GM12891 (cell line): ENCODE measurements around the gene CXCR4. TPM values are rescaled to one million over a fixed set of nuclear protein-coding genes. Genes with fewer than 3 reads are reported as not detected.

ENCODE experiments used
- DNase-seq: peaks from one replicate; pipeline ENCODE4 v3.0.0; 2011; ENCODE audit warnings: low spot score; ENCODE audit not compliant: insufficient read length
- FAIRE-seq: peaks from 2 replicates; lab custom pipeline; 2011; peaks lifted over from hg19 to GRCh38; lab: Jason Lieb, UNC
- PAX5 ChIP-seq: IDR thresholded peaks from 2 replicates; pipeline ENCODE4 v1.6.1; 2011; ENCODE audit warnings: low read length, moderate library complexity, mild to moderate bottlenecking; ENCODE audit not compliant: insufficient read depth, severe bottlenecking
- POLR2A ChIP-seq: IDR thresholded peaks from 2 replicates; pipeline ENCODE4 v1.6.1; 2011; ENCODE audit warnings: low read depth, low read length, control low read depth
- POLR2AphosphoS5 ChIP-seq: IDR thresholded peaks from 2 replicates; pipeline ENCODE4 v1.6.1; 2011; ENCODE audit warnings: low read depth, low read length, control low read depth
- POU2F2 ChIP-seq: IDR thresholded peaks from 2 replicates; pipeline ENCODE4 v1.6.1; 2011; ENCODE audit warnings: low read depth, mild to moderate bottlenecking, control low read depth, low read length, moderate library complexity
- SPI1 ChIP-seq: IDR thresholded peaks from 2 replicates; pipeline ENCODE4 v1.6.1; 2011; ENCODE audit warnings: low read depth, low read length, control low read depth
- TAF1 ChIP-seq: IDR thresholded peaks from 2 replicates; pipeline ENCODE4 v1.6.1; 2011; ENCODE audit warnings: low read depth, low read length, control low read depth
- polyA plus RNA-seq: library from polyadenylated mRNA; unstranded; fragments of >200 nt; gene quantifications from one replicate; pipeline ENCODE4 v1.2.1, GENCODE V29; 2012; ENCODE audit warnings: low read depth, missing spikeins, inconsistent platforms; ENCODE audit not compliant: missing spikeins

CXCR4 gene
- 20.2 TPM for polyA plus RNA-seq

DNA sequence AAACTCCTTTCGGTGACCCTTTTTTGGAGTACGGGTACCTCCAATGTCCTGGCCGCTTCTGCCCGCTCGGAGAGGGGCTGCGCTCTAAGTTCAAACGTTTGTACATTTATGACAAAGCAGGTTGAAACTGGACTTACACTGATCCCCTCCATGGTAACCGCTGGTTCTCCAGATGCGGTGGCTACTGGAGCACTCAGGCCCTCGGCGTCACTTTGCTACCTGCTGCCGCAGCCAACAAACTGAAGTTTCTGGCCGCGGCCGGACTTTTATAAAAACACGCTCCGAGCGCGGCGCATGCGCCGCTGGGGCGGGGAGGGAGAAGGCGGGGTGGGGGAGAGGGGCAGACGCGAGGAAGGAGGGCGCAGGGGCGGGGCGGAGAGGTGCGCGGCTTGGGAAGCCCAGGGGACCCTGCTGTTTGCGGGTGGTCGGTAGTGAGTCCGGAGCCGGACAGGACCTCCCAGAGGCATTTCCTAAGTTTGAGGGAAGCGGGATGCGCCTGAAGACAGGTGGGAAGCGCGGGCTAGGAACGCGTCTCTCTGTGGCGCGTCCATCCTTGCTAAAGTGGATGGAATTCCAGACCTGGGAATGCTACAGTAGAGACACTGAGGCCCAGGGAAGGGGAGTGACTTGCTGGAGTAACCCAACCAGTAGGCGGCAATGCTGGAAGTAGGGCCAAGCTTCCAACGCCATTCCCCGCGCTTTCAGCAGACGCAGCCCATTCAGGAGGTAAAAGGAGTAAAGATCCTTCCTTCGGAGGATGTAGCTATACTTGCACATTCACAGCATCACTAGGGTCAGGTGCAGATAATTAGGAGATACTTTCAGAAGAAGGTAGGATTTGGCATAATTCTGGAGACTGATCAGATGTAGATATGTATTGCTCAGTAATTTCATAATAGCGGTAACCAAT, at the start of gene CXCR4:
Gene CXCR4, minus strand, starts transcription at position 241 of the 910 bp plus-strand sequence. Its CDS starts 89 bp downstream, at position 152.
- peak; percentile 97 for TF ChIP-seq TAF1
- TF ChIP-seq POLR2AphosphoS5, result peak; percentile 98
- peak; percentile 72; the same call in 1 of the 2 replicates for TF ChIP-seq POU2F2
- peak; percentile 98 for TF ChIP-seq POLR2A
- TF ChIP-seq SPI1, result no peak
- TF ChIP-seq PAX5, result no peak
- peak; percentile 86 for FAIRE-seq
- peak; percentile 69 for DNase-seq

DNA sequence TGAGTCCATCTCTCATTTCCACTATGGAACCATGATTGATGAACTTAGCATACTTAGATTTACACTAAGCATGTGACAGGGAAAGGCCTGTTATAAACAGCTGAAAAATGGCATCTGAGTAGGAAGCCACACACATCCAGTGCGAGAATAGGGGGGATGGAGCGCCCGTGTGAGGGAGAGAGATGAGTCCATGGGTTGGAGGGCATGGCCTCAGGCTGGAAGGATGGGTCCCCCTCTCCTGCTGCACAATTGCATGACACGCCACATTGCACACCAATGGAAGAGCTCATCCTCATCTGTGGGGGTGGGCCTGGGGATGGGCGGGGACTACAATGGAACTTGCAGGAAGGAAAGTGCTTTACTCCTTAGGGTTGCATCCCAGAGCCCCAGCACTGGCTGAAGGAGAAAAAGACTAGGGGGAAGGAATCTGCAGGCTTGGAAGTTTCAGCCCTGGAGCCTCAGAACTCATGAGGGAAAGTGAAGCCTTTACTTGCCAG, 46.4 kb upstream of the CXCR4 start:
- no peak for TF ChIP-seq POU2F2
- no peak for TF ChIP-seq PAX5
- no peak for TF ChIP-seq SPI1
- DNase-seq, result no peak
- FAIRE-seq, result no peak

DNA sequence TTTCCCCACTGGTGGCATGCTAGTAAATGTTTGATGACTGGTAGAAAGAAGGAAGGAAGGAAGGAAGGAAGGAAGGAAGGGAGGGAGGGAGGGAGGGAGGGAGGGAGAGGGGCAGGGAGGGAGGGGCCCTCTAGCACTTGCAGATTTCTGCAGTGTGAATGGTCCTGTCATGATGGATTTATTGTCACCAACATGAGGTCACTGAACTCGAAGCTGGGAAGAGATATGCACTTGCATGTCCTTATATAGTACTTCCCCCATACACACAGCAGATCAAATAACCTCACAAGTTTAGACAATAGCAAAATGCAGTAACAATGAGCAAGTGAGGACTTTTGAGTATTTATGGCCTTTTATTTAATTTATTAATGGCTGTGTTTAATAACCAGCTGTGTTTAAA, 44.5 kb upstream of the CXCR4 start:
- TF ChIP-seq PAX5 (no peak), POLR2A (no peak), POU2F2 (no peak), POLR2AphosphoS5 (no peak), SPI1 (no peak), TAF1 (no peak)
- no peak for FAIRE-seq
- DNase-seq, result no peak

DNA sequence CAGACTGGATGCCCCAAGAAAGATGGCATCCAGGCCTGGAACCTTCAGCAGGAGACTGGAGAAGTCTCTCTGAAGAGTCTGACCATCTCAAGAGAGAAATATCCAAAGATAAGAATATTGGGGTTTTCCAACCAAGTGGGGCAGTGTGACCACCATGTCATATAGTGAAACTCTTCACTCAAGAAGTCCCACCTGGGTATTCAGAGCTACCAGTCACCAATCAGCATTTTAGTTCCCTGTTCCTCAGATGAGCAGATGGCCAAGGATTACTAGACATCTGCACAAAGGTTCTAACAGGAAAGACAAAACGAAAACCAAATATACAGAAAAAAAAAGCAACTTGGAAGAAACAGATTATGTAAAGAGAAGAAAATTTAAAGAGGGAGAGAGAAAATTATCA, 38.5 kb upstream of the CXCR4 start:
- no peak for DNase-seq
- no peak for TF ChIP-seq PAX5
- TF ChIP-seq SPI1, result no peak
- TF ChIP-seq POLR2A, result no peak
- TF ChIP-seq POU2F2, result no peak
- no peak for TF ChIP-seq POLR2AphosphoS5
- no peak for TF ChIP-seq TAF1
- FAIRE-seq, result no peak

DNA sequence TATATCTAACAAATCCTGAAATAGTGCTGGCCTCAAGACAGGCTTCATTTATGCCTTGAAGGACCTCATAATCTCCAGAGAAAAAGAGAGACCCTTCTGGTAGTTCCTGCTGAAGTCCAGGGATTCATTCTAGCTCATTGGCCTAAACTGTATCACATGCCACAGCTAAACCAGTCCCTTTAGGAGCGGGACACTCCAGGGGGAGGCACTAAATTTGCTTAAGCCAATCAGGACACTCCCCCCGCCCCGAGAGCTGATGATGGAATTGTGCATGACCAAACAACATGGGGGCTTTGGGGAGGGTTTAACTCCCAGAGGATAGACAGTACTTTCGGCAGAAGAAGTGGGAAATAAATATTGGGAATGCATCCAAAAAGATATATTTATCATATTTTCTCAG, 36.4 kb upstream of the CXCR4 start:
- TF ChIP-seq POU2F2 (no peak), POLR2A (no peak), POLR2AphosphoS5 (no peak), TAF1 (no peak), SPI1 (no peak), PAX5 (no peak)
- FAIRE-seq (no peak), DNase-seq (no peak)

DNA sequence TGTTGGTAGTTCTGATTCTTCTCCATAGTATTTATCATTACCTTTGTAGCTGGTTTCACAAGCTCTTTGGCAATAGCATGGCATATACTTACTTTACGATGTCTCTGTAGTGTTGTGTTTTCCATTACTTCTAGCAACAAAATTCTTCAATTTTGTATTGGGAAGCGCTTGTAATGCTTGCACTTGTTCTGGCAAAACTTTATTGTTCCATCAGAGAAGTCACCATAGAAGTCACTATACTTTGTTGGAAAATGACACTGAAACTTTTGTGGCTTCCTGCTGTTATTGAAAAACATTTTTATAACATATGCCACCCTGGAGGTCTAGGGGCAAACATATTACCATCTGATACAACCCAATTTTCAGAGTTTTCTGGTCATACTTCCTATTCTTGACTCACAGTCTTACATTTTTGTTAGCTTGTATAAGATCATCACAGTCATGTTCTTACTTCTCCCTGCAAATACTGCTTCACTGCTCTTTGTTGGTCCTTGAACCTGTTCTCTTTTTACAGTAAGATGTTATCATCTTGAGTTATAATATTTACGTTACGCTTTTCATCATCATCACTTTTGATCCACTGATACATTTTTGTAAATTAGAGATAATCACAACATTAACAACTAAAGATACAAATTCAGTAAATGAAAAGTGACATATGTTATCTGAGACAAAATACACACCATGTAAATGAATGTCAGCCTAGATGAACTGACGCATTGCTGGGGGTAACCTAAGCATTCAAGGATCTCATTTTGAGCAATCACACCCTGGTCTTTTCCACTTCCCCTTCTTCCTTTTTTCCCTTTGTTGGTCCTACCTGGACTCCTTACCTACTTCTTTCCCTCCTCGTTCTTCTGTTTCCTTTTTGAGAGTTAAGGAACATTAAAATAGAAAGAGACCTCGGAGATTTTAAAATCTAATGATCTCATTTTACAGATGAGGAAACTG, 33.3 kb upstream of the CXCR4 start:
- DNase-seq (no peak), FAIRE-seq (no peak)
- no peak for TF ChIP-seq POU2F2
- peak; percentile 78 for TF ChIP-seq SPI1
- TF ChIP-seq TAF1, result no peak

DNA sequence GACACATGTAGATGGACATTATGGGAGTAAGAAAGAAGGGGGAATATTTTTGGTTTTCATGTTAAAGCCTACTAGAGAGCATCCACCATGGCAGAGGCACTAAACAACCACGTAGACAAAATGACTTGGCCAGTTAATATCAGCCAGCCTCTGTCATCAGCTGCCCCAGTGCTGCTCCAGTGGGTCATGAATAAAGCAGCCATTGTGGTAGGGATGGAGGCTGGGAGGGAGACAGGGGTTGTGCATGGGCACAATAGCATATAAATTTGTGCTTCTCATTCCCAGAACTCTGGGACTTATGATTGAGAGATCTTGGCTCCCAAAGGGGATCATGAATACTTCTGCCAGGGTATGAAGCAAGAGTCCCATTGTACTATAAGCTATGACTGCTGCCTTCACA, 31.1 kb upstream of the CXCR4 start:
- TF ChIP-seq TAF1 (no peak), POLR2A (no peak), POLR2AphosphoS5 (no peak), PAX5 (no peak), POU2F2 (no peak), SPI1 (no peak)
- FAIRE-seq, result no peak
- no peak for DNase-seq

DNA sequence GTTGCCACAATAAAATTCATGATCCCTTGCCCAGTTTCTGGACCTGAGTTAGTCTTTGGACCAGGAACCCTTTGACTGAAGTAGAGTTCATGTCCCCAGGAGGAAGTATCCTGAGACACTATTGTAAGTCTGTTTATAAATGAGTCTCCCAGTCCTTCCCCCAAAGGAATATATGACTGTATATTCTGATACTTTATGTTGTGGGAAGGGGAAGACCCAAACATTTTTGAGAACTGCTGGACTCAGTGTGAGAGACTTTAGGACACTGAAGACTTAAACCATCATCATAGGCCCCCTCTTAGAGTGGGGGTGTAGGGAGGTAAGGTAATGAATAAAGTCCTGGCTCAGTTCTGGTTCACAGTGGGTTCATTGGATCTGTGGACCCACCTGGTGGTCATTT, 28.6 kb upstream of the CXCR4 start:
- DNase-seq (no peak), FAIRE-seq (no peak)
- TF ChIP-seq POLR2AphosphoS5, result no peak
- no peak for TF ChIP-seq POLR2A
- TF ChIP-seq TAF1, result no peak
- no peak for TF ChIP-seq SPI1
- TF ChIP-seq POU2F2, result no peak
- no peak for TF ChIP-seq PAX5

DNA sequence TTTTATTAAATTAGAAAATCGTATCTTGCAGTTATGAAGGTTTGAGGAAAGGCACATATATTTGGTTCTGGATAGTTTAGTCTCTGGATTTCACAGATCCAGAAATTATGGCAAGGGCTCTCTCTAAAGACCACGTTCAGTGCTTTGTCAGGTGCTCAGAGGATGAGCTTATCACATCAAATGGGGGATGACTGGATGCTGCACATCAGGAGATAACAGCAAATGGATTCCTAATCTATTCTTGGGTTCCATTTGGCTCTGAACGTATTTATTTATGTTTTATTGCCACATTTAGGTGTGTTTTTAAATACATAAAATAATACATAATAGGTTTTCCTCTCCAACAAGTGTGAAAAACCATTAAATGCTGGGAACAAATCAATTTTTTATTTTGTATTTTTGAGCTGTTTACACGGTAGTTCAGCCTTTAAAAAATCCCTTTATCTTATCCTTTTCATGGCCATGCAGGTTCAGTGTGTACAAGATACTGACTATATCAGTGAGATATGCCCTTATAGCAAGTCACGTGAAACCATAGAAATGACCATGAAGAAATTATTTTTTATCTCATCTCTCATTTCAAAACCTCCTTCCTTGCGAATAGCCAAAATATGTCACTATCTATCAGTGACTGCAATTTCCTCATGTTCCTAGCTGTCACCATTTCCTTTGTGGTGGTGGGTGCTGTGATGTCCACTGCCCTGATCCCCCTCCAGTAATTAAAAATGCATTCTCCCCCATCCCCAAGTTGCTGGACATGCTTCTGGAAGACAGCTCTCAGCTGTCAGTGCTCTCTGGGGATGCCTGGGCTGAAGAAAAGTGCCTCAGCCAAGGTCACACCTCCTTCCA, 25.9 kb upstream of the CXCR4 start:
- no peak for FAIRE-seq
- TF ChIP-seq PAX5 (no peak), POLR2AphosphoS5 (no peak), TAF1 (no peak), SPI1 (no peak), POU2F2 (no peak), POLR2A (no peak)
- no peak for DNase-seq
